NCI-H748 treated with DMSO at 0.1 percent for 48 hours (cell line): ENCODE results near the gene ATP1A3.

Experiments used
- DNase-seq: peaks from one replicate; lab custom pipeline; 2025; lab: John Stamatoyannopoulos, UW

The ATP1A3 gene

GRCh38 chr19:41984961-41985360 lies 9.1 kb downstream of the ATP1A3 start:
- no peak for DNase-seq

DNA sequence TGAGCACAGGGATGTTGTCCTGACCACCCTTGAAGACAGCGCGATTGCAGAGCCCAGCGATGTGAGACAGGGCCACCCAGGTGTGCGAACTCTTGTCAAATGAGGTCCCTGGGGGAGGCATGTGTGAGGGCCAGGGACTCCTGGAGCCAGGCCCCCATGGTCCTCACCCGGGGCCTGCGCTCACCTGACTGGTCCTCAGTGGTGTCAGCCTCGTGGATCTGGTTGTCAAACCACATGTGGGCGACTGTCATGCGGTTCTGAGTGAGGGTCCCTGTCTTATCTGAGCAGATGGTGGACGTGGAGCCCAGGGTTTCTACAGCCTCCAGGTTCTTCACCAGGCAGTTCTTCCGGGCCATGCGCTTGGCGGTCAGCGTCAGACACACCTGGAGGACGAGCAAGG lies 12.3 kb downstream of the ATP1A3 start:
- DNase-seq, result no peak

DNA sequence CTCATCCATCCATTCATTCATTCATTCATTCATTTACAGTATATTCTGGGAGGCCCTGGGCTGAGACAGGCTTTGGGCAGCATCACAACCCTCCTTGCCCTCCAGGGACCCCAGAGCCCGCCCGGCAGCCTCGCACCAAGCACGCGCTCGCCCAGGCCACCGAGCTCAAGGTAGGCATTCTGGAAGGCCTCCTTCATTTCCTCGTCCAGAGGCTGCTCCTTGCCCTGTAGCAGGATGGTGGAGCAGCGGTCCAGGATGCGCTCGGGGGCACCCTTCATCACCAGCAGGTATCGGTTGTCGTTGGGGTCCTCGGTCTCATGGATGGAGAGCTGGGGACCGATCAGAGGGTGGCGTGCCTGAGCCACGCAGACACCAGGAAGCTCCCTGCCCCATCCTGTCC lies 15.6 kb downstream of the ATP1A3 start:
- no peak for DNase-seq

GRCh38 chr19:41977916-41978315 lies 16.1 kb downstream of the ATP1A3 start:
- DNase-seq, result no peak

- no peak for DNase-seq
Observed at GRCh38 chr19:41974652-41975051, 19.4 kb downstream of the ATP1A3 start.

- no peak for DNase-seq
Observed at GRCh38 chr19:41971363-41971762, 22.7 kb downstream of the ATP1A3 start.

DNA sequence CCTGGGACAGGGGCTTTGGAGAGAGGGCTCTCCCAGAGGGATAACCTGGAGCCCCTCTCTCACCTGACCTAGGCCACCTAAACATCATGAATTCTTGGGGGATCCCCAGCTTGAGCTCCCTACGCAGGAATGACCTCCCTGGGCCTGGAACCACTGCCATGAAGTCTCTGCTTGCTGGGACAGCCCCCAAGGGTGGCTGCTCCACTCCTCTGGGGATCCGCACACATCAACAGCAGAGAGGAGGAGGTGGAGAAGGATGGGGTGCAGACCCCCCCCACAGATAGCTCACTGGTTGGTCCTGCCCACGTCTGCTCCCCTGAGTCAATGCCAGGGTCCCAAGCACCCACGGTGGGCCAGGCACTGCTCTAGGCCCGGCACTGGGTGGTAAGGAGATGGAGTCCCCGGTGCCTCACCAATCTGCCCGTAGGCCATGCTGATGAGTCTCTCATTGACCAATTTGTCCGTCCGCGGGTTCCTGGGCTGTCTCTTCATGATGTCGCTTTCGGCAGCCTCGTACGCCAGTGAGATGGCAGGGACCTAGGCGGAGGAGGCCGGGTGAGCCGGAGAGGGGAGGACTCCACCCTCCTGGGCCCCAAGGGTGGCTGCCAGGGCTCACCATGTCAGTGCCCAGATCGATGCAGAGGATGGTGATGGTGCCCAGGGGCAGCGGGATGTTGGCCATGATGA lies 24.1 kb downstream of the ATP1A3 start:
- no peak for DNase-seq

DNA sequence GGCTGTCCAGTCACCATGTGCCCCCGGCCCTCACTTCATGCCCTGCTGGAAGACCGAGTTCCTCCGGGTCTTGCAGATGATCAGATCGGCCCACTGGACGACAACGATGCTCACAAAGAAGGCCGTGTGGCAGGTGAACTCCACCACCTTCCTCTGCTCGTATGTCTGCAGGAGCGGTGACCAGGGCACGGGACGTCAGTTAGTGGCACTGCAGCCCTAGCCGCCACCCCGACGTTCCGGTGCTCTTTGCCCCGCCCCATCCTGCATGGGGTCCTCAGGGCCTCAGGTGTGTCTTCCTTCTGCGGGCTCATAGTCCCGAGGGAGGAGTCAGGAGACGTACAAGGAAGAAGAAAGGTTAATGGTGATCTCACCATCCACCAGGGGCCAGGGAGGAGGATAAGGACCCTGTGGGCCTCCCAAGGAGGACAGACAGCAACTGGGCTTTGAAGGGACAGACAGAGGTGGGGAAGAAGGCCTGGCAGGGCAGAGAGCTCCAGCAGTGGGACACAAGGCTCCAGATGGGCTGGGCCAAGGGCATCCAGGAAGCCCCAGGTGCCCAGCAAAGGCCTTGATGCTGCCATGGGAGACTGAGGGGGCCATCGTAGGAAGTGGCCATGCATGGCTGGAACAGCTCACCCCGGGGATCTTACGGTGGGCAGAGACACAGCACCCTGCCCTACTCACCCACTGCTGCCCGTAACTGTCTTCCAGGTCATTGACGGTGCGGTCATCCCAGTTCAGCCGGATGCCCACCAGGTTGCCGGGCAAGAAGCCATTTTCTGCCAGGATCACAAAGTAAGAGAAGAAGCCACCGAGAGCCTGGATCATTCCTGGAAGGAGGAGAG lies 25.1 kb downstream of the ATP1A3 start:
- DNase-seq, result no peak

DNA sequence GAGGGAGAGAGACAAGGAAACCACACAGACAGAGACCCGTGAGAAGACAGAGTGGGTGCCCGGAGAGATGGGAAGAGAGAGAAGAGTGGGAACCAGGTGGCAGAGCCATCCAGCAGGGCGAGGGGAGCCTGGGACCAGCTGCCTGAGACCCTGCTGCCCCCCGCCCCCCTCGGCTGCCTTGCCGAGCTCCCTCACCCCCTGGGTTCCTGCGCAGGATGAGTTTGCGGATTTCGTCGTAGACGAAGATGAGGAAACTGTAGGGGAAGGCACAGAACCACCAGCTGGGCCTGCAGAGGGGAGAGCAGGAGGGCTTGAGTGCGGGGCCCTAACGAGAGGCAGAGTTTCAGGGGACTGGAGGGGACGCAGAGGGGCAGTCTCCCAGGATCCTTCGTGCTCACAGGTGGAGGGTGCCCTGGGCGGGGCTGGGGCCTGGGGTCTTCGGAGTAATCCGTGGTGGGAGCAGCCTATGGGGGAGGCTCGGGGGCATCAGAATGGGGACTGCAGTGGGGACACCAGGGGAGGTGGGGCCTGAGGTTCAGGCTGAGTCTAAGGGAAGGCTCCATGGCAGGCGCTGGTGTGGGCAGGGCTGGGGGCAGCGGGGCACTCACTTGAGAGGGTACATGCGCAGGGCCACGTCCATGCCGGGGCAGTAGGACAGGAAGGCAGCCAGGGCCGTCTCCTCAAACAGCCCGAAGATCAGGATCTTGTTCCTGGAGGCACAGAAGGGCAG lies 26.8 kb downstream of the ATP1A3 start:
- no peak for DNase-seq

DNA sequence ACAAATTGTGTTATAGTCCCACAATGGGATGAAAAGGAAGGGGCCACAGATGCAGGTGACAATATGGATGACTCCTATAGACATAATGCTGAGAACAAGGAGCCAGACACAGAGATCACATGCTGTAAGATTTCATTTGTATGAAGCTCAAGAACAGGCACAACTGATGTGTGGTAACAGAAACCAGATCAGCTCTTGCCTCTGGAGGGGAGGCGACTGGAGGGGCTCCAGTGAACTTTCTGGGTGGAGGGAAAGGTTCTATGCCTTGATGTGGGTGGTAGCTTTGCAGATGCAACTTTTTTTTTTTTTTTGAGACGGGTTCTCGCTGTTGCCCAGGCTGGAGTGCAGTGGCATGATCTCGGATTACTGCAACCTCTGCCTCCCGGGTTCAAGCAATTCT lies 28.9 kb downstream of the ATP1A3 start:
- no peak for DNase-seq

- no peak for DNase-seq
Observed at GRCh38 chr19:41960973-41961372, 33.1 kb downstream of the ATP1A3 start.

- DNase-seq, result peak; percentile 97
Observed at GRCh38 chr19:41959056-41960053, 34.7 kb downstream of the ATP1A3 start, which contains the start of gene RABAC1. RABAC1 (minus strand) TSS chr19:41959321; CDS start chr19:41959292, 29 bp downstream.

DNA sequence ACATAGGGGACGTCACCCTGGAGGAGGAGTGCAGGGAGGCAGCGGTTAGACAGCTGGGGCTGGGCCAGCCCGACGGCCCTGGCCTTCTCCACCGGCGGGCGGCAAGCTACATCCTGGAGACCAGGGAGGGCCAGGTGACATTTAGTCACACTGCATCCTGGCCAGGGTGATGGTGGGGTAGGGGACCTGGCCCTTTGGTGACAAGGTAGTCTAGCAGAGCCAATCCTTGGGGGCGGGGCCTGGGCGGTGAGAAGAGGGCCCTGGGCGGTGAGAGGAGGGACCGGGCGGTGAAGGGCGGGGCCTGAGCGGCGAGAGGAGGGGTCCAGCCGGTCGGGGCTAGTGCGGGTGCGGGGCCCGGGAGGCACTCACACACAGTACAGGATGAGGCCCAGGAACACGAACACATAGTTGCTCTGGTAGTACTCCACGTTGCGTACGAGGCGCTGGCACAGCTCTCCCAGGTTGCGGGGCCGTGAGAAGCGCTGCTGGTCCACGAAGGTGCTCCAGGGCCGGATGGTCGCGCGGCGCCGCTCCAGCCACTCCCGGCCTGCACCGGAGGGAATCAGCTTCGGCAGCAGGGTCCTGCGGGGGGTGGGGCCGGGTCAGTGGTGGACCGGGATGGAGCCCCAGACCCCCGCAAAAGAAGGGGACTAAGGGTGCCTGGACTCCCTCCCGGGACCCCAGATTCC lies 35.5 kb downstream of the ATP1A3 start:
- peak; percentile 80 for DNase-seq

DNA sequence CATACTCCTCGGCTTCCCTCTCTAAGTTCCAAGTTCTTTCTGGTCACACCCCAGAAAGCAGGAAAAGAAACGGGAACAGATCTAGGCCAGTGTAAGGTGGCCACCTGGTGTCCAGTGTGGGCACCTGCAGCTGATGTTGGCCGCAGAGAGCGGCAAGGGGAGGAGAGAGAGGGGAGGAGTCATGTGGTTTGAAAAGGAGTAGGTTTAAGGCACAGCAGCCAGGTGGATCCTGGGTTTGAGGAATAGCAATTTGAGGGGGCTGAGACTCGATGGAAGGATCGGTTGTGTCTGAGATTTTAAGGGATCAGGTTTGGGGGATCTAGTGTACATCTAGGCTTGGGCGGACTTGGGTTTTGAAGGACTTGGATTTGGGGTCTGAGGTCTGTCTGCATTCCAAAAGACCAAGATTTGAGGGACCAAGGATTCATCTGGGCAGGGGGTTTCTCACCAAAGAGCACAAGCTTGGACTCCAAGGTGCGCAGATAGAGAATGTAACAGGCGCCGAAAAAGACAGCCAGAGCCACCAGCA lies 36.1 kb downstream of the ATP1A3 start:
- DNase-seq, result peak; percentile 92

GRCh38 chr19:41957161-41957837 lies 36.7 kb downstream of the ATP1A3 start:
- DNase-seq, result no peak

DNA sequence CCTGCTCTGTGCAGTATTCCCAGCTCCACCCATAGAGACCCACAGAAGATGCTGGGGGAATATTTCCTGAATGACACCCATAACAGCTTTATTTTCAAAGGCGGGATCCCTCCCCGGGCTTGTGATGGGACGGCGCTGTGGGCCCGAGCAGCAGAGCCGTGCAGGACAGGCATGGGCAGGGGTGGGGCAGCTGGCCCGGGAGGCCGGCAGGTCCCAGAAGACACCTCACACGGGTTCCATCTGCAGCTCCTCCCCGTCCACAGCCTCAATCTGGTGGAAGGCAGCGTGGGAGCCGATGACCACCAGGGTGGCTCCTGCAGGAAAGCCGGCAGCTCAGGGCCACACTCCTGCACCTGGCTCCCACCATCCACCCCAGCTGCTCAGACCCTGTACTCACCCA lies 37.4 kb downstream of the ATP1A3 start:
- DNase-seq, result no peak

- no peak for DNase-seq
Observed at GRCh38 chr19:41955521-41955920, 38.5 kb downstream of the ATP1A3 start.

DNA sequence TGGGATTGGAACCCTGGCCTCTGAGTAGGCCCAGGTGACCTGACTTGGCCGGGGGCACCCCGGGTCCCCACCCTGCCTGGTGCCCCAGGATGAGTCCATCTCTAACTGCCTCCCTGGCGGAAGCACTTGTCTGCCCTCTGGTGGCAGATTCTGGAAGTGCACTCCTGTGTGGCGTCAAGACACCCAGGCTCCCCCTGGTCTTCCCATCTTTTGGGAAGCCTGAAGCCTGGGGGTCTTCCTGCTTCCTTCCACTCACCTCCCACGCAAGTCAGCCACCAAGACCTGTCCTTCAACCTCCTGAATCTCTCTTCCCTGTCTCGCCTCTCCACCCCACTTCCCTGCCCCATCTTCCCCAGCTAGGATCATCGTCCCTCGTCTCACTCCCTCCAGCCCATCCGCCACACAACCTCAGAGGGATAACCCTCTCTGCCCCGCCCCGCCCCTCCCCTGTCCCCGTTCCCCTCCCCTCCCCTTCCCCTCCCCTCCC lies 42.3 kb downstream of the ATP1A3 start:
- peak; percentile 54 for DNase-seq

- DNase-seq, result no peak
Observed at GRCh38 chr19:41947091-41947490, 46.9 kb downstream of the ATP1A3 start.
